Epithelial cell of esophagus (primary cell): ENCODE measurements around the gene ACIN1.

Source experiments
- DNase-seq: peaks from one replicate; pipeline ENCODE4 v3.0.0; 2010; ENCODE audit warnings: low read depth
- H3K4me3 ChIP-seq: 2 replicates; pipeline ENCODE4 v1.5.1; 2011; ENCODE audit warnings: mild to moderate bottlenecking, low read length, control low read depth
- TF ChIP-seq, protein P1 (sequence below): IDR thresholded peaks from 2 replicates; pipeline ENCODE4 v1.5.1; 2011; ENCODE audit warnings: low read depth, mild to moderate bottlenecking, low read length, control low read depth, inconsistent platforms; ENCODE audit not compliant: insufficient read depth; ENCODE audit errors: missing control alignments

The ACIN1 gene

DNA sequence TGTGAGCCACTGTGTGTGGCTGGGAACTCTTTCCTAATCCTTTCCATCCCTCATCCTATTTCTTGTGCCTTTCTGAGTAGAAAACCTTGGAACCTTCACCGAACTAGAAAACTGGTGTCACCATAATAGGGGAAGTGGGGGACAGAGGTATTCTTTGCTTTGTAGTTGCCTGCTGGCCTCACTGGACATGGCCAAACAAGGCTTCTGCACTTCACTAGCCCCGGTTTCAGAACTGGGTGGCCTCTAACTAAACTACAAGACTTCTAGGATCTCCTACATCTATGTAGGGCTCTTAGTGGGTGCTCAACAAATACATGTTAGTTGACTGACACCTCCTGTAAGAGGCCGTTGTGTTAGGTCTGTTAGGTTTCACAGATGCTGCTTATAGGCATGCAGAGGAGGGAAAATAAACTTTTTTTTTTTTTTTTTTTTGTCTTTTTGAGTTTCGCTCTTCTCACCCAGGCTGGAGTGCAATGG is 10.4 kb upstream of the ACIN1 start:
- H3K4me3 ChIP-seq, result no peak overlapping the region
- TF ChIP-seq, protein P1, sequence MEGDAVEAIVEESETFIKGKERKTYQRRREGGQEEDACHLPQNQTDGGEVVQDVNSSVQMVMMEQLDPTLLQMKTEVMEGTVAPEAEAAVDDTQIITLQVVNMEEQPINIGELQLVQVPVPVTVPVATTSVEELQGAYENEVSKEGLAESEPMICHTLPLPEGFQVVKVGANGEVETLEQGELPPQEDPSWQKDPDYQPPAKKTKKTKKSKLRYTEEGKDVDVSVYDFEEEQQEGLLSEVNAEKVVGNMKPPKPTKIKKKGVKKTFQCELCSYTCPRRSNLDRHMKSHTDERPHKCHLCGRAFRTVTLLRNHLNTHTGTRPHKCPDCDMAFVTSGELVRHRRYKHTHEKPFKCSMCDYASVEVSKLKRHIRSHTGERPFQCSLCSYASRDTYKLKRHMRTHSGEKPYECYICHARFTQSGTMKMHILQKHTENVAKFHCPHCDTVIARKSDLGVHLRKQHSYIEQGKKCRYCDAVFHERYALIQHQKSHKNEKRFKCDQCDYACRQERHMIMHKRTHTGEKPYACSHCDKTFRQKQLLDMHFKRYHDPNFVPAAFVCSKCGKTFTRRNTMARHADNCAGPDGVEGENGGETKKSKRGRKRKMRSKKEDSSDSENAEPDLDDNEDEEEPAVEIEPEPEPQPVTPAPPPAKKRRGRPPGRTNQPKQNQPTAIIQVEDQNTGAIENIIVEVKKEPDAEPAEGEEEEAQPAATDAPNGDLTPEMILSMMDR, result no peak
- no peak for DNase-seq

DNA sequence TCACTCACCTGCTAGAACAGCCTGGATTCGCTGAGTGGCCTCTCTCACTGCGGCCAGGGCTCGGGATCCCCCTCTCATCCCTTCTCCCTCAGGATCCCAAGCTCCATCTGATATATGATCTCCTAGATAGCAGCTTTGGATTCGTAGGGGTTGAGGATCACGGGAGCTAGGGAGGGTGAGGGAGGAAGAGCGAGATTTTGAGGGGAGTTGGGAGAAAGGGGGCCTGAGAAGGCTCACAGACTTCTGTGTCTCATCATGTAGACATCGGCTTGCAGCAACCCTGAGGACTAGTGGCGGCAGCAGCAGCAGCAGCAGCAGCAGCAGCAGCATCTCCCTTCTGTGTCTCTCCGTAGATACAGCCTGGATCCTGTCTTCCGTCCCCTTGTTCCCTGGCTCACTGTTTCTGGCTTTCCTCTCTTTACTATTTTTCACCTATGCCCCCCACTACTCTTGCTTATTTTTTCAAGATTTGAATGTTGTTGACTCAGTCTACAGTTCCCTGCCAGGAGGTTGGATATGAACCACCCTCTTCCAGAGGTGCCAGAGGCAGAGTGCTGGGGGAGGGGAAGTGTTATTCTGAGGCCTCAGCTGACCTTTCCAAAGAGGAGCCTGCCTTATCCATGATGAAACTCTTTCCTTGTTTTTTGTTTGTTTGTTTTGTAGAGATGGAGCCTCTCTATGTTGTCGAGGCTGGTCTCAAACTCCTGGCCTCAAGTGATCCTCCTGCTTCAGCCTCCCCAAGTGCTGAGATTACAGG is 9.8 kb upstream of the ACIN1 start, which contains the start of gene CIROP:
Gene CIROP (minus strand): TSS at position 399 of the 757 bp plus-strand sequence. CDS start 69 bp downstream, at position 330.
- TF ChIP-seq, protein P1, result no peak
- no peak for DNase-seq
- H3K4me3 ChIP-seq, result no peak within 1 kb of the TSS

DNA sequence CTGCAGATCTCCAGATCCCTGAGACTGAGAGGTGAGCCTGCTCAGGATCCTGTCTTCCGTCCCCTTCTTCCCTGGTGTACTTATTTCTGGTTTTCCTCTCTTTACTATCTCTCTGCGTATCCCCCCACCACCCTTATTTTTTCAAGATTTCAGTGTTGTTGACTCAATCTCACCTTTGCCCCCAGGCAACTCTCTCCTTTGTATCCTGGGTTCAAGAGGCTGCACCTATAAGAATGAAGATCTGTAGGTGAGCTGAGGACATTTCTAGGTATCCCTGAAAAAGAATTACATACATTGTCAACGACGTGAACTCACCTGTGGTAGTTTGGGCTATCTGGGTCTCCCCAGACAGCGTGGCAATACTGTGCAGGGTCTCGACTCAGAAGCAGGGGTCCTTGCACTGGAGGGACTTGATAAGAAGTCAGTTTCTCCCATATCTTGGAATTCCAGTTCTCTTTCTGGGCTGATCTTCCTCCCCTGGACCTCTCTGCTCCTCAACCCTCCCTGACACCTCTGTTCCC is 9.2 kb upstream of the ACIN1 start:
- H3K4me3 ChIP-seq, result no peak overlapping the region
- DNase-seq, result no peak
- TF ChIP-seq, protein P1, result no peak

DNA sequence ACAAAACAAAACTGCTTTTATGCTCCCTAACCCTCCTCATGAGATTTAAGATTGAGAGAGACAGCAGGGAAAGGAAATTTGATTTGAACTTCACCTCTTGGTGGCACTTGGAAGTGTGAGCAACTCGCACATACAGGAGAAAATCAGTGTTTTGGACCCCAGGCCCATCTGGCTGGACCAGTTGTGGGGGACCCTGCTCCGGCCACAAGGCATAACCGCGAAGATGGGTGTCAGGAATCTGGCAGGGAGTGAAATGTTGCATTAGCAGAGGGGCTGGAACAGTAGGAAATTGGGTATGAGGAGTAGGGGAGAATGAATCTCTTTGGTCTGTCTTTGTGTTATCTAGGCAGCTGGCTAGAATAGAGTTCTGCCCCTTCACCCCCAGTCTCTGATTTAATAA is 8.6 kb upstream of the ACIN1 start:
- TF ChIP-seq, protein P1, result no peak
- H3K4me3 ChIP-seq, result no peak overlapping the region
- no peak for DNase-seq

DNA sequence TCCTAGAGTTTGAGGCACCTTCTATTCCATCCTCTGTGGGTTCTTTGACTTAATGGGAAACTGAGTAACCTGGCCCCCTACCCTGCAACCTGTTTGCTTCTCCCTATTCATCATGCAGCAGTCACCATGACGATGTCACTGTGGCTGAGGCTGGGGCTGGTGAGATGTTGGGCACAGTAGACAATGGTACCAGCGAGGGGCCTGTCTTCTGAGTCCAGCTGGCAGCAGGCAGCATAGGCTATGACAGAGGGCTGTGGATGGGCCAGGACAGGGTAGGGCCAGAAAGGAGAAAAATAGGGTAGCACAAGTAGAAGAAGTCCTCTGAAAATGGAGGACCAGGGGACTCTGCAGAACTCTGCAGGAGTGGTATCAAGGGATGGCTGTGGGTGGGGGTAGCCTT is 7.9 kb upstream of the ACIN1 start:
- DNase-seq, result no peak
- no peak overlapping the region for H3K4me3 ChIP-seq
- TF ChIP-seq, protein P1, result no peak

DNA sequence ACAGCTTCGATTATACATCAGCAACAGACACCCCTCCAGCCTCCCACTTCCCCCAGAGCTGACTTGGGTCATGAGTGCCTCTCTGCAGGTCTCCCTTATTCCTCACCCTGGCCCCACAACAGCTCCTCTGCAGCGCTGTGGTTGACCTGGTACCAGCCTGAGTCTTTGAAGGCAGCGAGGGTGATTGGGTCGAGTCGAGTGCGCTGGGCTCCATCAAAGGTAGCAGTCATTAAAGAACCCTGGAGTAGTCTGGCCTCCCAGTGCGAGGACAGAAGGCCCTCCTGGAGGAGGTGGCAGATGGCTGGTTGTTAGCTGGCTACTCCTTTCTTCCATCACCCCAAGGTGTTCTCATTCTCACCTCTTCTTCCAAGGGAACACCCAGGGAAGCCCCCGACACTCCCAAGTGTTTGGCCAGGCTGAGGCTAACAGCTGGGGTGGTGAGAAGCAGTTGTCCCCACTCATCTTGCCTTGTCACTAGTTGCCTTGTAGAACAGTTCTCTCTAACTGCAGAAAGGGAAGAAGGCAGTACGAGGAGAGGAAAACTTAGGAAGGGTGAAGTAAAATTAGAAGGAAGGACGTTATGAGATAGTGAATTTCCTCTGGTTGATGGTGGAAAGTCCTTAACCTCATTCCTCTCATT is 7.2 kb upstream of the ACIN1 start:
- TF ChIP-seq, protein P1, result no peak
- no peak for DNase-seq
- no peak overlapping the region for H3K4me3 ChIP-seq
